Forelimb muscle (tissue), 1 donor: ENCODE data around the gene GRID2. TPM values are rescaled to one million over a fixed set of nuclear protein-coding genes. Genes with fewer than 3 reads are reported as not detected.

Experiments used
- DNase-seq: peaks from one replicate; pipeline ENCODE4 v3.0.0-alpha.2; 2013; ENCODE audit warnings: low read depth
- polyA plus RNA-seq: library from polyadenylated mRNA; unstranded; fragments of 120-200 nt; gene quantifications from one replicate; pipeline ENCODE4 v1.2.1, GENCODE V29; 2013; ENCODE audit not compliant: insufficient read length

The GRID2 gene
- polyA plus RNA-seq, 1 donor: 0.16 TPM

DNA sequence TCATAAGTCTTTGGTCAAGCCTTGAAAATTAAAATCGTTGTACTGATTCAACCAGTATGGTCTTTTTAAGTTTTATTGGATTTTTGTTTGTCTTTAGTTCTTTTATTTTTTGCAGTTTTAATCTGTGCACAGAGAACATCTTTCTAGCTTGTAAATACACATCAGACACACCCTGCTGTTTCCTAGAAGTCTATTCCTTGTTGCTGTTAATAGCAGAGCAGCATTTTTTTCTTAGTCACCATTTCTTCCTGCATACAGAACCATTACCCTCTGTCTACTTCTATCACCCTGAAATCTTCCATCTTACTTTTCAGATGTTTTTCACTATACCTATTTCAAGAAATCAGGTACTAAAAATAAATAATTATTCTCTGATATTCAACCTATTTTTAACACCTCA lies 375.4 kb downstream of the GRID2 start:
- DNase-seq: no peak

DNA sequence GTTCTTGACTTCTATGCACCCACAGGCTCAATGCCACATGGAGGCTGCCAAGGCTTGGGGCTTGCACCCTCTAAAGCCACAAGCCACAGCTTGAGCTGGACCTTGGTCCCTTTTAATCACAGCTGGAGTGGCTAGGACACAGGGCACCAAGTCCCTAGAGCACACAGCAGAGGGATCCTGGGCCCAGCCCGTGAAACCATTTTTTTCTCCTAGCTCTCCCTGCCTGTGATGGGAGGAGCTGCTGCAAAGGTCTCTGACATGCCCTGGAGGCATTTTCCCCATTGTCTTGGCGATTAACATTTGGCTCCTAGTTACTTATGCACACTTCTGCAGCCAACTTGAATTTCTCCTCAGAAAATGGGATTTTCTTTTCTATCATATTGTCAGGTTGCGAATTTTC lies 410.9 kb downstream of the GRID2 start:
- DNase-seq: no peak

DNA sequence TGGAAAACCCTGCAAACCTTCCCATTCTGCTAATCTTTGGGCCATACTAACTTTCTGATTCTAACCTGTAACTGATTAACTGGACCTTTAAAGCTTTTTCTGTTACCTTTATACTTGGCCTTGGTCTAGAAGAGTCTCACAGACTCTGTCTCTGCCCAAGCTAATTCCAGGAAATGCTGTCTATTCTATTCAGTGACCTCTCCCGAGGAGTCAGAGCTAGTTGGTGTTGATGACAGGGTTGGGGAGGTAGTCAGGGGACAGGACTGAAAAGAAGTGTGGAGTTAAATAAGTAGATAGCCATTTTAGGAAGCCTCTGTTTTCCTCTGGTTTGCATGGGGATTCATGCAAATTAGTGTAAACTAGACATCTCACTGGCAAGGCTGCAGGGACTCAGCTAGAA lies 429.5 kb downstream of the GRID2 start:
- no peak for DNase-seq

DNA sequence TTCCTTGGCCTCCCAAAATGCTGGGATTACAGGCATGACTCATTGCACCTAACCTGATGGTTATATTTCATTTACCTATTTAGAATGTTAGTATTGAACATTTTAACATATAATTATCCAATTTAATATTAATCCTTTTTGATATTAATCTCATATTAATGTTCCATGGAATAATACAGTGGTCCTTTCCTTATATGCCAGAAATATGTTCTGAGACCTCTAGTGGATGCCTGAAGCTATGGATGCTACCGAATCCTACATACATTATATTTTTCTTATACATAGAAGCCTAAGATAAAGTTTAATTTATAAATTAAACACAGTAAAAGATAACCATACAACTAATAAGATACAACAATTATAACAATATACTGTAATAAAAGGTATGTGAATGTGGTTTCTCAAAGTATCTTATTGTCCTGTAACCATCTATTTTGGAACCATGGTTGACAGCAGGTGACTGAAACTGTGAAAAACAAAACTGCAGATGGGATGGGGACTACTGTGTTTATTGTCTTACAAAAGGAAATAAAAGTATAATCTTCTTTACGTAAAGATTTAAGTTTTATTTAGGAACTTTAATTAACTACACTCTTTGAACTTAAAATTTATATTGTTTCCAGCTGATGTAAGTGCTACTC lies 431.4 kb downstream of the GRID2 start:
- no peak for DNase-seq

DNA sequence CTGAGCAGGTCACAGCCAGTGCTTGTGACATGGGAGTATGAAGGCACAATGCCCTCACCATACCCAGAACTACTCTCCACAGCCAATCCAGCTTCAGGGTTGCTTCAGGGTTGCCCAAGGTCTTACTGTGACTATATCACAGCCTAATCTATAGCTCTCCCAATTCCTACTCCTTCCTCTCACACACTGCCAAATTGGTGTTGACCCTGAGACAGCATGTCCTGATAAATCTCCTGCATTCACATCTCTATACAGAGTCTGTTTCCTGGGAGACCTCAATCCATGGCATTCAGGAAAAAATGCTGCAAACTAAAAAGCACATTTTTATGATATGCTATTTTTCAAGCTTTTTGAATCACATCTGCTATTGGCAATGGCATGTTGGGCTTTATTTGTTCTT lies 456.7 kb downstream of the GRID2 start:
- DNase-seq: no peak

DNA sequence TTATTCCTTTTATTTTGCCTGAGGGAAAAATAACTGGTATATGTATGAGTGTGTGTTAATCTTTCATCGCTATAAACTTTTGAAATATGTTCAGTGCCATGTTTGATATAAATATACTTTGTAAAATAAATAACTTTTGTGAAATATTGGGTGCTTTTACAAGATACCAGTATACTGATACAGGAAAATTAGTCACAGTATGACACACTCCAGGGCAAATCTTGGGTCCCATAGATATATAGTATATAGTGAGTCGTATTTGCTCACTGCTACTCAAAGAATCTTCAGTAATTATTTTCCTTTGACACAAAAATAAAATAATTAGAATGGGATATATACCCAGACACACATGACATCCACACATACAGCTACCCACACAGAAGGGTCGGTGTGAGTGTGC lies 472.3 kb downstream of the GRID2 start:
- no peak for DNase-seq

DNA sequence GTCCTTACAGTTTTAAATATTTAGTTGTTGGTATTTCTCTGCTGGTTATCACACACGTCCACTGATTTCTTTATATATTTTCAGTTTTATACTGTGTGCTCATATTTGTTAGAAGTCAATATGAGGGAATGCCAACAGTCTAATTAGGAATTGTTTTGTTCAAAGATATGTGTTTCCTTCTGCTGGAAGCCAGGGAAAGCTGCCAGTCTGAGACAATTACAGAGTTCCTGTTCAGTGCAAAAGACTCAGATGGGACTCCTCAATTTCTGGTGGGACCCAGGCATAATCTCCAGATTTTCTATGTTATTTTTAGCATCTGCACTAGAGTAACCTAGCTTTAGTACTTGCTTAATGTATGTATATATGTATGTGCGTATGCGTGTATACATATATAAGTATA lies 486.0 kb downstream of the GRID2 start:
- DNase-seq: no peak

DNA sequence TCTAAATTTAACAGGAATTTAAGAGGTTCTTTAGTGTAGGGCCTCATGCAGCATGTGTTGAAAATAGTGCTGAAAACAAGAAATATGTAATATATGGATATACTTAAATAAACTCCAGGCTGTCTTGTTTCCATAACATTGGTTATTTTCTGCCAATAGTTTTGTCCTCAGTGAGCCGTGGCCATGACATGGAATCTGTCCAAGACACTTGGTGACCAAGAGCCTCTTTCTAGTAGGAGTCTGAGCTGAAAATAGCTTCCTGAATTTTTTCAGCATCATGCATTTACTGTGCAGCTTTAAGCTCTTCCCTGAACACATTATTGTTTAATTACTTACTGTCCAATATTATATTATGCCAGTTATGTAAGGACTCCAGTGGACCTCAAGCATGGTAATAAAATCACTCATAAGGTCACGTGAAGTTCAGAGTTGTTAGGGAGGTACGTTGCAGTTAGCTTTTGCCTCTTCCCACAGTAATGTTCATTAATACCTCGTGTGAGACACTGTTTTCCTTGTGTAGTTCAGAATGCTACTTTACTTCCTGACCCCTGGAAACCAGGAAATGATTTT lies 488.2 kb downstream of the GRID2 start:
- DNase-seq: peak; percentile 28

DNA sequence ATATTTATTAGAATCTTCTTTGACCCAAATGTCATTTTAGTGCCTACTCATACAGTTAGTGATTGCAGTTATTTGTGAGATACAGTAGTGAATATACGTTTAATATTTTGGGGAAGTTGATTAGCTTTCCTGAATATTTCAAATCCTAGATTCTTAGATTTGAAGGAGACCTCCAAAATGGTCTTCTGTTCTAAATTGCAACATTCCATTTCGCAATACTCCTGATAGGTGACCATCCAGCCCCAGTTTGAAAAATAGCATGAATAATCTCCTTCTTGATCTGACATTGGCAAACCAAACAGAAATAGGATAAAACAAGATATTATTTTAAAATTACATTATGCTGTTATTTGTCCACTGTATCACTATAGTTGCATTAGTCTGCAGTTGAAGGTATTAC lies 505.6 kb downstream of the GRID2 start:
- DNase-seq: no peak

DNA sequence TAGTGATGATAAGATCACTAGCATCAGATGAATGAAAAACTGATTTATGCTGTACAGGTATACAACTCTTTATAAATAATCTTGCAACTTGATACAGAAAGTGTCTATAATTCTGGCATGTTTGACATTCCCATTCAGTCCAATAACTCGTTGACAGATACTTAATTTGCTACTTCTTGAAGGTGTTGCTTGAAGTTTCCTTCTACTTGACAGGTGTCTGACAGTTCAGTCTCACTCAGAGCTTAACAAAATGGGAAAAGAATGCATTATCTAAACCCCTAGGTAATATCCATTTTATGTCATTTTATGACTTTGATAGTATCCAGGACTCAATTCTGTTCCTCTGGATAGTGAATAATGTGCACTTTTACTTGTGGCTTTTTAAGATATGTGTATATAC lies 508.9 kb downstream of the GRID2 start:
- DNase-seq: no peak

DNA sequence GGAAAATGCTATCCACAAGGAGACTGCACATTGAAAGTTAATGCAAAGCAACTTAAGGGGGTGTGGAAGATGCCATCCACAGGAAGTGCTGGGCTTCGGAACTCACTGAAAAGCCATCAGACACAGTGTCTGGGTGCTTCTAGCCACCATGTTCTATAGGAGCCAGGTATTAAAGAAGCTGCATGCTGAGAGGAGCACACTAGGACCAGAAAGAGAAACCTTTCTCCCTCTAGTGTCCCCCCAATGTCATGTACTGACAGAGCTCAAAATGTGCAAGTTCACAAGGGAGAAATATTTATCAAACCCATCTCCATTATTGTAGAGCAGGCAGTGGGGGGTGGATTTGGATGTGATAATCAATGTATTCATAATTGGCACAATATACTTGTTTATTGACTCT lies 510.9 kb downstream of the GRID2 start:
- no peak for DNase-seq

DNA sequence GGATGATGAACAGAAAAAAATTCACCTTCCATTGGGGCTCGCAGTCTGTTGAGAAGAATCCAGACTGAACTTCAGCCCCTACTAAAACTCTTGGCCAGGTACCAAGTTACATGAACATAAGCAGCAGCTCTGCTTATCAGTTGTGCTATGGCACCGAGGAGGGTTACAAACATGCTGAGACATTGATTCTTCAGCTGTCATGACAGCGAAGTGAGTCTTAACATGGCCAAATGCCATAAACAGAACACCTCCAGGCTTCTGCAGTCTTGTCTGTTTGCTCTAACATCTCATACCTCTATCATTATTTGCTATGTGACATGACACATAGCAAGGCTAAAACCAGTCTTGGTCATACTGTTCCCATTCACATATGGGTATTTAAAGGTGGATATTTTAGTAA lies 521.5 kb downstream of the GRID2 start:
- no peak for DNase-seq

DNA sequence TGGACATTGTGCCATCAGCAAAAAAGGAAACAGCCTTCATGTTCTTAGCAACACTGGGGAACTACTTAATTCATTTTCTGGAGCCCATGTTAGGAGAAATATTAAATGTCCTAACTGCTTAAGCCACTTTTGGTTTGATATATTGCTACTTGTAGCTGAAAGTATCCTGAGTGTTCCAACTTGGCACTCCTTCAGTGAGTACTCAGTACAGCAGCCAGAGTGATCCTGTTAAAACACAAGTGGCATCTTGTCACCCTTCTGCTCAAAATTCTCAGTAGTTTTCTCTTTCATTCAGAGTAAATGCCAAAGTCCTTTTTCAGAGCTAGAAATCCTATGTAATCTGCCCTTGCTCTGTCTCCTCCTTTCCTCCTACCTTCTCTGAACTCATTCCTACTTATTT lies 522.0 kb downstream of the GRID2 start:
- no peak for DNase-seq

DNA sequence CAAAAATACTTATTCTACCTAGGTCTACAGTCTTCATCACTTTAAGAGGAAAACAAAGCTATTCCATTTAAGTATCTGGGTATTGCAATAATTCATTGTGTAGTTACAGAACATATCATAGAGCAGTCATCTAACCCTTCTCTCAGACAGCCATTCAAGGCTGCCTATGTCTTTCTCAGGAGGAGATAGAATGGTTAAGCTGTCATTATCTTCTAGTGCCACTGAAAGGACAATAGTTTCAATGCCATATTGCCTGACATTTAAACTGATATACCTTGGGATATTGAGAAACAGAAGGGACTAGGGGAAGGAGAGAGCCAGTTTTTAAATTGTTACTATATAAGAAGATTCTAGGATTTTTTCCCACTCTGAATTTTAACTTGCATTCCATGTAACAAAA lies 527.0 kb downstream of the GRID2 start:
- DNase-seq: no peak

DNA sequence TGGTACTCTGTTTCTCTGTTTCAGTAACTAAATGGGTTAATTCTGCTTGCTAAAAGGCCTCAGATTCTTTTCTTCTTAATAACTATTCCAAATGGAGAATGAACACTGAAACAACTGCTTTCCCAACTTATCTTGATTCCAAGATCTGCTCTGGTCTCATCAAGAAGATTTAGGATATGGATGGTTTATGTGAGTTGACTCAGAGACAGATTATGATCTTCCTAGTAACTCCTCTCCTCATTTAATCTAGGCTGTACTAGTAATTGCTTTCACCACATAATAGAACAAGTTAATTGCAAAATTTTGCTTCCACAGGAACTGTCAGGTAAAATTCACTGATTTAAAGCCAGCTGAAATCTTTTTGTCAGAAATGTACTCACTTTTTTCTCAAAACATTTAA lies 537.1 kb downstream of the GRID2 start:
- no peak for DNase-seq

DNA sequence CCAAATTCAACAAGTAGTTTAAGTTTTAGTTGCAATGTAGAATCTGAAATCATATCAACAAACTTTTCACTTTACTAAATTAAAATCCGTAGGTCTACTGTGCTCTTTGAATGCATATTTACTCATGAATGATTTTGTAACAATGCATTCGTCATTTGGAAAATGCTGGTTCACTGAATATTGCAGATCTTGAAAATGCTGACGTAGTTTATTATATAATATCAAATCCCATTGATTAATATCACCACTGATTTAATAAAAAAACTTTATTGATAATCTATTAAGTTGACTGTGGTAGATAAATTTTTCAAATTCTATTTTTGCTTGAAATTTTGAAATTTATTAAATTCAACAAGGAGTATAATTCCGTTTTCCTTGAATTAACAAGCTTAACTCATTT lies 540.0 kb downstream of the GRID2 start:
- DNase-seq: no peak

DNA sequence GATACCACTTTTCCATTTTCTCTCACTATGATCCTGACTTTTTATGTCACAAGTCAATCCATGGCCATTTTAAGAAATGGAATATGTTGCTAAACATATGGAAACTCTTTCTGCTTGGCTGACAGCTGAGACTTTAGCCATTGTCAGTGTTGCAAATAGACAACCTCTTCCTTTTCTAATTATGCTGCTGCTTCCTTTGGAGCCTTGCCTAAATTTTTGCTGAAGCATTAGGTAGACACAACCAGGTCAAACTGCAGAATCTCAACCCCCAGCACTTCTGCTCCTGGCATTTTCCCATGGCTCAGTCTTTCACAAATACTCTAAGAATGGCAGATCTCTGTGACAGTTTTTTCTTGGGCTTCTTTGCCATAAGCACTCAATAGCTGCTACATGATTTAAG lies 543.3 kb downstream of the GRID2 start:
- no peak for DNase-seq

DNA sequence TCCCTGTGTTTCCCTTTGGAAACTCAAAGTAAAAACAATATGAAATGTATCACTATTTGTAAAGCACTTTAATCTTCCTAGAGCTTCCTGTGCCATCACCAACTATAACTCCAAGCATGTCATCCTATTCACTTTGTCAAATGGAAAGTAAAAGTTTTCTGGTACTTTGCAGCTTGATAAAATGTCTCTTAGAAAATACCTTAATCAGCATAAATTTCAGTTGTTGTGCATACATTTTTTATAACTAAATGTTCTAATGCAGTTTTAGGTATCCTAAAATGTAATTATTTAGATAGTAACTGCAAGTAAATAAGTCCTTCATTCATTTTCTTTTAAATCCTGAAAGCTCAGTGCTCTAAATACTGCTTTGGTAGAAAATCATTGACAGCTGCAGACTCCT lies 558.7 kb downstream of the GRID2 start:
- DNase-seq: no peak

DNA sequence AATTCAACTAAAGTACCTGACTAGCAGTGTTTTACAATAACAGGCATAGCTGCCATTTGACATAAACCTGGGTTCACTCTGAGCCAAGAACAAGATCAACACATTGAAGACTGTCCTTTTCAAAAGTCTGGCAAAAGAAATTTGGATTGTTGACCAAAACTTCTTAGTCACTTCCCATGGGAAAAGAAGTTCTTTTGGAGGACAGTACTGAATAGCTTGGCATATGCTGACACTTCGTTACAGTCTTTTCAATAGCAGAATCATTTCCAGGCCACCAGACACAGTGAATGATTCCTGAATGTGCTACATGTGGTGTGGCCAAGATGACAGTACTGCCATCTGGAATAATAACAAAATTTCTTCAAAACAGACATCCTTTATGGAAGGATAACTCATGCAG lies 560.3 kb downstream of the GRID2 start:
- no peak for DNase-seq

DNA sequence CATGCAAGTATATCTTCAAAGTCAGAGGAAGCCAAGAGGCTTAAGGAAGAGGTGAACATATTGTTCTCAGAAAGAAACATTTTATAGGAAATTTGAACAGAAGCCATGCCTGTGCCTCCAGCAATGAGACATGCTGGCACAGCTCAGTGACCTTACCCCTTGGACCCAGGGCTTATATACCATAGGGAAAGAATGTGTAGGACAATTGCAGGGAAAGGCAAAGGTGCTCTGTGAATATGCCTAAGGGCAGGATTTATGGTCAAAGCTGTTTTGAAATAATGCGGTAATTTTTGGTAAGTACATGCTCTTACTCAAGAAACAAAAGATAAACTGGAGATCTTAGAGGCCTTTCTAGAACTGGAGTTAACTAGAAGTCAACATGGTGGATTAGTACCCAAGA lies 568.8 kb downstream of the GRID2 start:
- DNase-seq: no peak

DNA sequence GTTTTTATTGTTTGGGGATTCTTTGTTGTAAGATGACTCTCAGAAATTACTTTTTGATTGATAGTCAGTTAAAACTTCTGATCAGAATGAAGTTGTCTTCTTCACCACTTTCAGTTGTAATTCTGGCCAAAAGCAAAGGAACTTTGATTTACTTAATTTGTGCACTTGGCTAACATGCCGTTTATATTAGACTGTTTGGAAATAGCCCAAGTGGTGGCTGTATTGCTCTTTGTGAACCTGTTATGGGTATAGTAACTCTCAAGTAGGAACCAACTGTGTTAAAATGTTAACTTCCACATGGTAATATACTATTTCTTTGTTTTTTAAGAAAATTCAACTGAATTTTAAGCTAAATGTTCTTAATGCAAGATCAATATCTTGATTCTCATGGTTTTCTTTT lies 581.9 kb downstream of the GRID2 start:
- no peak for DNase-seq

DNA sequence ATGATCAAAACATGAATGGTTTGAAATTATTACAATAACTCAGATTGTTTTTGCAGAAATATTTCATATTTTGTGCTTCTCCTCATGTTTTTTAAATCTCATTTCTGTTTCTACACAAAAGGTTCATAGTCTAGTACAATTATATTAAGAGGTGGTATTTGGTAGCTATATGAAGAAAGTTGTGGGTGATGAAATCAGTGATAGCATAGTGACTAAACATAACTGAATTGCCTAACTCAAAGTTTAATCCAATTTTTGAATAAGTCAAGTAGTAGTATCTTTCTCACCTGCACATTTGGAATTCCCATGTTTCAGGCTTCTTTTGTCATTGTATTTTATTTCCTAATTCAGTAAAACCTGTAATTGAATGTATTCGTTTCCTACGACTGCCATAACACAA lies 648.7 kb downstream of the GRID2 start:
- DNase-seq: no peak

DNA sequence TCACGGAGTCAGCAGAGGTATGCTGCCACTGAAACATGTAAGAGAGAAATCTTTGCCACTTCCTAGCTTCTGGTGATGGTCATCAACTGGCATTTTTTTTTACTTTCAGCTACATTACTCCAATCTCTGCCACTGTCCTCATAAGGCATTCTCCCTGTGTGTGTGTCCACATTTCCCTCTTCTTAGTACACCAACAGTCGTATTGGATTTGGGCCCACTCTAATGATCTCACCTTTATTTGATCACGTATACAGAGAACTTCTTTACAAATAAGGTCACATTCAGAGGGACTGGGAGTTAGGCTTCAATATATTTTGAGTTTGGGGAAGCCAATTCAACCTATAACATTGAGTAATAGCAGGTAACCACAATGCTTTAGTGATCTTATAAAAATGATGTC lies 649.1 kb downstream of the GRID2 start:
- DNase-seq: no peak

DNA sequence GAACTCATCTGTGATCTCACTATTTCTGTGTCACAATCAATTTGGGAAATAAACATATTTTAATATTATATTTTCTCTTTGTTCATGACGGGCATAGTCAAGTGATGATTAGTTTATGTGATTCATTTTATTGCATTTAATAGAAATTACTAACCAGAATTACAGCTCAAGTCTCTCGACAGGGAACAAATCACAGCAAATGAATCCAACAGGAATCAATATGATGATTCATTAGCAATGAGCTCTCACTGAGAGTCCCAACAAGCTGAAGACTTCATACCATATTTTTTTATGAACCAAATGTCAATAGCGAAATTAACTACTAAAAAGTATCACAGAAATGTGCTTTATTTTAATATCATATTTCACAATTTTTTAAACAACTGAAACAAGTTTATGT lies 649.7 kb downstream of the GRID2 start:
- DNase-seq: no peak
